H1 (cell line): ENCODE measurements around the gene UBE3A. TPM values are rescaled to one million over a fixed set of nuclear protein-coding genes. Genes with fewer than 3 reads are reported as not detected.

Source experiments
- CTCF ChIA-PET: fragments of 300-600 bp; sonication (Branson Sonifier 250); formaldehyde crosslinking; loops from one replicate; lab custom pipeline; 2021; ENCODE audit not compliant: partially characterized antibody; lab: Charles Lee
- POLR2A ChIA-PET: fragments of 300-600 bp; sonication (Branson Sonifier 250); formaldehyde crosslinking; loops from one replicate; lab custom pipeline; 2021; ENCODE audit warnings: inconsistent platforms; ENCODE audit not compliant: partially characterized antibody; lab: Charles Lee
- DNase-seq, 2 experiments: peaks; one replicate each; pipeline versions ENCODE4 v3.0.0 to v3.0.0-alpha.2; 2010 to 2022; ENCODE audit warnings: low spot score in 2 of 2, low read depth in 1 of 2, mixed read lengths in 1 of 2
- FAIRE-seq: peaks from 2 replicates; lab custom pipeline; 2011; peaks lifted over from hg19 to GRCh38; lab: Jason Lieb, UNC
- H2AFZ ChIP-seq: 2 replicates; pipeline ENCODE4 v1.8.1; 2012; ENCODE audit warnings: low read length, inconsistent platforms
- H2AK5ac ChIP-seq: 2 replicates; pipeline ENCODE4 v1.6.1; 2013; ENCODE audit warnings: low read depth, low read length
- H2BK120ac ChIP-seq: replicated peaks from 2 replicates; pipeline ENCODE3; 2013; ENCODE audit warnings: low read depth, low read length, inconsistent platforms
- H2BK12ac ChIP-seq: 2 replicates; pipeline ENCODE4 v1.6.1; 2013; ENCODE audit warnings: low read depth, low read length
- H2BK15ac ChIP-seq: 2 replicates; pipeline ENCODE4 v1.6.1; 2013; ENCODE audit warnings: low read length
- H2BK20ac ChIP-seq: 2 replicates; pipeline ENCODE4 v1.6.1; 2013; ENCODE audit warnings: low read length
- H2BK5ac ChIP-seq: 2 replicates; pipeline ENCODE4 v1.6.1; 2013; ENCODE audit warnings: low read depth, low read length
- H3K14ac ChIP-seq: 2 replicates; pipeline ENCODE4 v1.6.1; 2013; ENCODE audit warnings: inconsistent platforms; ENCODE audit not compliant: insufficient read length
- H3K18ac ChIP-seq: 2 replicates; pipeline ENCODE4 v1.6.1; 2013; ENCODE audit warnings: low read length; ENCODE audit errors: extremely low read depth
- H3K23ac ChIP-seq: 2 replicates; pipeline ENCODE4 v1.6.1; 2013; ENCODE audit warnings: inconsistent platforms; ENCODE audit not compliant: insufficient read length
- H3K23me2 ChIP-seq: 2 replicates; pipeline ENCODE4 v1.6.1; 2013; ENCODE audit warnings: low read depth, low read length
- H3K27ac ChIP-seq: 2 replicates; pipeline ENCODE4 v1.6.1; 2011; ENCODE audit warnings: low read depth, low read length, inconsistent platforms
- H3K27me3 ChIP-seq, 4 experiments: replicated peaks in 1 of 4; 1 replicate in 1 of 4; 2 replicates in 3 of 4; pipeline versions ENCODE4 v1.6.1 to v1.8.1; 2011 to 2013; ENCODE audit warnings: low read length in 3 of 4, mild to moderate bottlenecking in 3 of 4, inconsistent platforms in 2 of 4, mixed read lengths in 2 of 4, moderate library complexity in 1 of 4; ENCODE audit not compliant: control insufficient read depth in 3 of 4, insufficient read depth in 3 of 4; ENCODE audit errors: extremely low read depth in 1 of 4
- H3K36me3 ChIP-seq, 4 experiments: 2 replicates each; pipeline versions ENCODE4 v1.6.1 to v1.8.1; 2011 to 2013; ENCODE audit warnings: mild to moderate bottlenecking in 4 of 4, low read length in 3 of 4, moderate library complexity in 2 of 4, control low read depth in 1 of 4, inconsistent platforms in 1 of 4; ENCODE audit not compliant: insufficient read depth in 4 of 4, control insufficient read depth in 2 of 4
- H3K4ac ChIP-seq: replicated peaks from 2 replicates; pipeline ENCODE3; 2013; ENCODE audit warnings: low read length, low read depth, mixed read lengths, inconsistent platforms; ENCODE audit not compliant: insufficient read length
- H3K4me1 ChIP-seq, 4 experiments: replicated peaks in 1 of 4; 1 replicate in 1 of 4; 2 replicates in 3 of 4; pipeline versions ENCODE4 v1.6.1 to v1.8.1; 2011 to 2013; ENCODE audit warnings: low read length in 3 of 4, inconsistent platforms in 2 of 4, mixed read lengths in 1 of 4; ENCODE audit not compliant: insufficient read depth in 4 of 4, control insufficient read depth in 3 of 4
- H3K4me2 ChIP-seq, 2 experiments: 2 replicates each; pipeline versions ENCODE4 v1.6.1 to v1.8.1; 2011 to 2013; ENCODE audit warnings: low read depth in 2 of 2, low read length in 2 of 2, control low read depth in 1 of 2, inconsistent platforms in 1 of 2, mild to moderate bottlenecking in 1 of 2; ENCODE audit not compliant: insufficient read depth in 1 of 2
- H3K4me3 ChIP-seq, 4 experiments: fragments of 200-600, 300-600 bp in 1 of 4; sonication (generic), shearing (Covaris generic), sonication (Bioruptor Twin) in 1 of 4; 2 replicates each; pipeline versions ENCODE4 v1.5.1 to v1.8.1; 2011 to 2016; ENCODE audit warnings: low read length in 4 of 4, low read depth in 3 of 4, control low read depth in 2 of 4, inconsistent platforms in 2 of 4, mild to moderate bottlenecking in 2 of 4, mixed read lengths in 1 of 4, moderate library complexity in 1 of 4; ENCODE audit not compliant: insufficient read depth in 2 of 4; ENCODE audit errors: extremely low read depth in 1 of 4
- H3K56ac ChIP-seq: replicated peaks from 2 replicates; pipeline ENCODE3; 2013; ENCODE audit warnings: low read depth, mild to moderate bottlenecking, mixed read lengths, low read length, inconsistent platforms; ENCODE audit not compliant: insufficient read length
- H3K79me1 ChIP-seq: 2 replicates; pipeline ENCODE4 v1.6.1; 2013; ENCODE audit warnings: low read depth, low read length, control low read depth
- H3K79me2 ChIP-seq, 2 experiments: 2 replicates each; pipeline versions ENCODE4 v1.6.1 to v1.8.1; 2012 to 2013; ENCODE audit warnings: low read length in 2 of 2, mild to moderate bottlenecking in 2 of 2, inconsistent platforms in 1 of 2; ENCODE audit not compliant: insufficient read depth in 2 of 2, control insufficient read depth in 1 of 2
- H3K9ac ChIP-seq, 4 experiments: replicated peaks in 1 of 4; 1 replicate in 1 of 4; 2 replicates in 3 of 4; pipeline versions ENCODE4 v1.6.1 to v1.8.1; 2011 to 2013; ENCODE audit warnings: low read depth in 3 of 4, low read length in 3 of 4, control low read depth in 2 of 4, mild to moderate bottlenecking in 2 of 4, moderate library complexity in 2 of 4, inconsistent platforms in 1 of 4; ENCODE audit errors: extremely low read depth in 1 of 4
- H3K9me3 ChIP-seq, 2 experiments: 2 replicates each; pipeline versions ENCODE4 v1.6.1 to v1.8.1; 2012 to 2013; ENCODE audit warnings: mild to moderate bottlenecking in 2 of 2, moderate library complexity in 2 of 2, control low read depth in 1 of 2, inconsistent platforms in 1 of 2, low read depth in 1 of 2, low read length in 1 of 2, mixed read lengths in 1 of 2; ENCODE audit not compliant: insufficient read depth in 2 of 2
- H4K20me1 ChIP-seq, 2 experiments: replicated peaks in 1 of 2; 2 replicates each; pipeline versions ENCODE3 to v1.8.1; 2011 to 2013; ENCODE audit warnings: inconsistent platforms in 2 of 2, low read length in 2 of 2, mild to moderate bottlenecking in 1 of 2; ENCODE audit not compliant: insufficient read depth in 2 of 2, control insufficient read depth in 1 of 2
- H4K5ac ChIP-seq: 2 replicates; pipeline ENCODE4 v1.6.1; 2013; ENCODE audit warnings: low read length, low read depth, mixed read lengths, inconsistent platforms; ENCODE audit not compliant: insufficient read length
- H4K8ac ChIP-seq: 2 replicates; pipeline ENCODE4 v1.8.0; 2013; ENCODE audit warnings: mild to moderate bottlenecking, moderate library complexity, low read length, inconsistent platforms; ENCODE audit not compliant: insufficient read depth; ENCODE audit errors: extremely low read depth
- H4K91ac ChIP-seq: replicated peaks from 2 replicates; pipeline ENCODE3; 2013; ENCODE audit warnings: low read length, mixed read lengths, inconsistent platforms; ENCODE audit not compliant: insufficient read length
- BACH1 ChIP-seq: IDR thresholded peaks from 2 replicates; pipeline ENCODE4 v1.6.1; 2012; ENCODE audit warnings: low read length, improper control_type of control experiment
- MAFK ChIP-seq: IDR thresholded peaks from 2 replicates; pipeline ENCODE4 v1.6.1; 2012; ENCODE audit warnings: low read depth, mild to moderate bottlenecking, improper control_type of control experiment, low read length
- MAX ChIP-seq: IDR thresholded peaks from 2 replicates; pipeline ENCODE4 v1.6.1; 2012; ENCODE audit warnings: inconsistent platforms
- POU5F1 ChIP-seq: IDR thresholded peaks from 2 replicates; pipeline ENCODE4 v1.6.1; 2011; ENCODE audit warnings: low read depth, mild to moderate bottlenecking, low read length, moderate library complexity
- RFX5 ChIP-seq: IDR thresholded peaks from 2 replicates; pipeline ENCODE4 v1.6.1; 2011; ENCODE audit warnings: low read depth, low read length, improper control_type of control experiment, borderline replicate concordance
- SP2 ChIP-seq: IDR thresholded peaks from 2 replicates; pipeline ENCODE4 v1.6.1; 2012; ENCODE audit warnings: mild to moderate bottlenecking, low read length, inconsistent platforms
- SRF ChIP-seq: IDR thresholded peaks from 2 replicates; pipeline ENCODE4 v1.6.1; 2011; ENCODE audit warnings: mild to moderate bottlenecking, low read depth, low read length, moderate library complexity
- TAF1 ChIP-seq: IDR thresholded peaks from 2 replicates; pipeline ENCODE4 v1.6.1; 2011; ENCODE audit warnings: mild to moderate bottlenecking, low read depth, low read length
- TCF12 ChIP-seq: IDR thresholded peaks from 2 replicates; pipeline ENCODE4 v1.6.1; 2011; ENCODE audit warnings: low read depth, mild to moderate bottlenecking, low read length
- WGBS, 2 experiments: shearing (Covaris generic) in 1 of 2; methylation state at CpG; one replicate each; pipeline versions ENCODE4 v1.1.6 to v1.1.7; 2013 to 2015; ENCODE audit warnings: low lambda C conversion rate in 2 of 2, mixed read lengths in 2 of 2, inconsistent platforms in 1 of 2, low coverage in 1 of 2, missing lambda C conversion rate in 1 of 2; ENCODE audit not compliant: insufficient replicate concordance in 2 of 2, insufficient coverage in 1 of 2, insufficient read length in 1 of 2; ENCODE audit errors: extremely low coverage in 1 of 2, missing lambda C conversion rate in 1 of 2; 5-methylcytosine and 5-hydroxymethylcytosine counted together
- polyA plus RNA-seq, 7 experiments: library from polyadenylated mRNA; depleted of rRNA in 3 of 7; stranded (reverse) in 5 of 7; unstranded in 2 of 7; fragments of >200 nt in 5 of 7; fragments of 200-250 nt in 2 of 7; gene quantifications; 1 replicate in 5 of 7; 2 replicates in 1 of 7; 4 replicates in 1 of 7; pipeline versions ENCODE4 v1.2.1 to v1.2.3, GENCODE V29; 2011 to 2013; ENCODE audit warnings: missing spikeins in 2 of 7, mixed read lengths in 2 of 7
- total RNA-seq: library from RNA; stranded (reverse); fragmentation: NEBNext Ultra II Directional; extraction: Animal tissue kit (Norgen Biotek cat#: 25700); gene quantifications from 2 replicates; pipeline ENCODE4 v1.2.1, GENCODE V29; 2021

UBE3A gene
- total and polyA plus RNA-seq, 2 of the 8 experiments (the other 6 are each of a cell fraction or from before 2014, with no cell fraction given): 13.8 to 110 TPM

GRCh38 chr15:25481208-25481859 is 42.5 kb upstream of the UBE3A start:
- Histone ChIP-seq H3K4me3 (peak overlapping the region in 3 of 4 experiments; percentile 11 to 21 (median 14); a peak in 3 of 8 replicates), H3K36me3 (no peaks in the 10 kb centered on the region), H2AFZ (peak overlapping the region; percentile 94), H4K8ac (no peak overlapping the region), H3K14ac (no peak overlapping the region), H3K9ac (peak overlapping the region in 2 of 4 experiments; percentile 39 to 51; a peak in 4 of 7 replicates), H4K5ac (no peak overlapping the region), H3K79me1 (no peaks in the 10 kb centered on the region), H3K4me2 (peak overlapping the region; percentile 56 to 69; a peak in 3 of 4 replicates), H3K23ac (no peak overlapping the region), H3K27me3 (no peaks in the 10 kb centered on the region), H3K4me1 (peaks cover 0 to 9% (median 5%) of the 10 kb centered on the region in 4 experiments; a peak in 4 of 7 replicates), H2BK15ac (peak overlapping the region; percentile 13), H2BK20ac (0 out of 2 replicates have a peak overlapping the region, but pooled peaks have one; percentile 15), H3K18ac (peak overlapping the region; percentile 26), H4K91ac (no peak overlapping the region), H3K23me2 (no peaks in the 10 kb centered on the region), H2AK5ac (no peak overlapping the region), H4K20me1 (no peaks in the 10 kb centered on the region), H3K56ac (no peak overlapping the region), H3K27ac (peak overlapping the region; percentile 76), H3K79me2 (no peaks in the 10 kb centered on the region), H3K9me3 (no peaks in the 10 kb centered on the region), H3K4ac (no peak overlapping the region), H2BK12ac (peak overlapping the region; percentile 68; the same call in 1 of the 2 replicates), H2BK120ac (no peak overlapping the region), H2BK5ac (0 out of 2 replicates have a peak overlapping the region, but pooled peaks have one; percentile 61)
- POLR2A ChIA-PET: interaction anchor here (1.1 to 1.3 kb wide), 2 partner anchors 17 to 42 kb away, joined by 5 to 6 read pairs; partner anchors contain the start of gene UBE3A
- FAIRE-seq (peak; percentile 83), DNase-seq (peak; percentile 63 to 65)
- CTCF ChIA-PET: interaction anchor here (0.6 to 3.5 kb wide), 3 partner anchors 12 to 635 kb away, joined by 3 to 19 read pairs (median 3); no protein-coding TSS in a partner anchor
- WGBS, 2 experiments: 31% methylated on average over 14 of the region's 14 CpGs; no CpG with 5 or more reads in 1 of the 2 experiments
- TF ChIP-seq TAF1 (peak; percentile 58; the same call in 1 of the 2 replicates), MAX (peak; percentile 70; the same call in 1 of the 2 replicates), BACH1 (peak; percentile 72; the same call in 1 of the 2 replicates), POU5F1 (no peak), RFX5 (no peak), SP2 (no peak), SRF (peak; percentile 86), MAFK (peak; percentile 55; the same call in 1 of the 2 replicates), TCF12 (peak; percentile 31; the same call in 1 of the 2 replicates)
